ENCODE data around the gene CLSTN2.

Gene CLSTN2

GRCh38 chr3:140453750-140454149 is 518.8 kb downstream of the CLSTN2 start:
- no peak overlapping the region for H4K91ac ChIP-seq (ENCODE audit: low read depth, low read length)
- no peak overlapping the region for H3K4me2 ChIP-seq (ENCODE audit: low read length)
- DNase-seq = no peak
- H3K79me2 ChIP-seq (ENCODE audit: control insufficient read depth, insufficient read depth, low read length, poor library complexity) = no peaks in the 10 kb centered on the region
- no peak overlapping the region for H3K4ac ChIP-seq (ENCODE audit: low read depth, low read length)
- no peak overlapping the region for H4K12ac ChIP-seq (ENCODE audit: low read depth, low read length)
- no peaks in the 10 kb centered on the region for H3K9me3 ChIP-seq (ENCODE audit: insufficient read depth, low read depth, low read length)
- no peaks in the 10 kb centered on the region for H3K27me3 ChIP-seq (ENCODE audit: insufficient read depth, low read length)
- H2AK5ac ChIP-seq (ENCODE audit: low read length) = no peak overlapping the region
- no peak overlapping the region for H3K18ac ChIP-seq (ENCODE audit: low read length)
- no peak overlapping the region for H3K23ac ChIP-seq (ENCODE audit: low read length)
- no peak overlapping the region for H3K9ac ChIP-seq (ENCODE audit: low read length)
- no peak overlapping the region for H3K27ac ChIP-seq (ENCODE audit: low read depth, low read length)
- H2AFZ ChIP-seq (ENCODE audit: insufficient read depth, low read length, poor library complexity) = no peak overlapping the region
- no peak overlapping the region for H2BK5ac ChIP-seq (ENCODE audit: low read depth, low read length, poor library complexity)
- no peaks in the 10 kb centered on the region for H3K79me1 ChIP-seq (ENCODE audit: low read length)
- no peak overlapping the region for H3K4me3 ChIP-seq (ENCODE audit: low read depth, low read length)
- no peak overlapping the region for H3K14ac ChIP-seq (ENCODE audit: low read length)
- H4K8ac ChIP-seq (ENCODE audit: low read depth, low read length) = no peak overlapping the region
- H3K36me3 ChIP-seq (ENCODE audit: control insufficient read depth in 1 of 2, insufficient read depth in 2 of 2, low read length in 2 of 2) = peaks cover 0 to 3% of the 10 kb centered on the region in 2 experiments
- no peak overlapping the region for H2BK120ac ChIP-seq (ENCODE audit: insufficient read depth, low read length, poor library complexity)
- no CpG with 5 or more reads among the region's 2 CpGs for WGBS (ENCODE audit: extremely low coverage, insufficient coverage, insufficient read length)
- no peaks in the 10 kb centered on the region for H3K4me1 ChIP-seq (ENCODE audit: control insufficient read depth in 1 of 2, insufficient read depth in 2 of 2, low read length in 2 of 2)
- no peak overlapping the region for H2BK12ac ChIP-seq (ENCODE audit: low read length)

DNA sequence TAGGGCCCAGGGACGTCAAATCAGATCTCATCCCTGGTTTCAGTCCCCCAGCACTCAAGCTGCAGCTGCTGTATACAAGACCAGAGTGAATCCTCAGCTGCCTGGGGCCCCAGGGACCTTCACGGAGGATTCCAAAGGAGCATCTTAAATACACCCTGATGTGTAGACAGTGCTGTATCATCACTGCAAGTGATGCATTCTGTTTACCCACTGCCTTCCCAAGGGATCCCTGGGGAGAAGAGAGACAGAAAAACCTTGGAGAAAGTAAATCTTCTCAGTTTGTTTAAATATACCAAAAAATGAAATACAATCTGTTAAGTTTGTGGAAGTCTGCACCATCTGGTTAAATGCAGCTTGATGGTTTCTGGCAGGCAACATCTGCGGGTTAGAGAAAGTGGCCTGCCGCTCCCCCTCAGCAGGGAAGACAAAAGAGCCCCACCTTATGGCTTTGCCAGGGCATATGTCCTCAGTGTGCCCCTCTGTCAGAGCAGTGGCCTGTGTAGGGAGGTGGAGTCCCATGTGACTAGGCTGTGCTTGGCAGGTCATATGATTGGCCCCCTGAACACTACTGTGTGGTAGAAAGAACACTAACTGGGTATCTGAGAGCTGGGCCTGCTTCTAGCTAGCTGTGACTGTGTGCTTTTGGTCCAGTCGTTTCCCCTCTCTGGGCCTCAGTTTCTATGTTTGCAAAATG is 520.7 kb downstream of the CLSTN2 start:
- H3K4me2 ChIP-seq (ENCODE audit: low read length) = no peak overlapping the region
- no CpG with 5 or more reads among the region's 5 CpGs for WGBS (ENCODE audit: extremely low coverage, insufficient coverage, insufficient read length)
- no peak overlapping the region for H3K4me3 ChIP-seq (ENCODE audit: low read depth, low read length)
- no peak overlapping the region for H3K4ac ChIP-seq (ENCODE audit: low read depth, low read length)
- H3K27ac ChIP-seq (ENCODE audit: low read depth, low read length) = no peak overlapping the region
- H3K18ac ChIP-seq (ENCODE audit: low read length) = no peak overlapping the region
- H2BK12ac ChIP-seq (ENCODE audit: low read length) = no peak overlapping the region
- no peak overlapping the region for H2BK5ac ChIP-seq (ENCODE audit: low read depth, low read length, poor library complexity)
- no peak overlapping the region for H4K8ac ChIP-seq (ENCODE audit: low read depth, low read length)
- H3K27me3 ChIP-seq (ENCODE audit: insufficient read depth, low read length) = no peaks in the 10 kb centered on the region
- no peaks in the 10 kb centered on the region for H3K79me2 ChIP-seq (ENCODE audit: control insufficient read depth, insufficient read depth, low read length, poor library complexity)
- no peaks in the 10 kb centered on the region for H3K9me3 ChIP-seq (ENCODE audit: insufficient read depth, low read depth, low read length)
- H3K14ac ChIP-seq (ENCODE audit: low read length) = no peak overlapping the region
- no peak overlapping the region for H2AK5ac ChIP-seq (ENCODE audit: low read length)
- H3K79me1 ChIP-seq (ENCODE audit: low read length) = no peaks in the 10 kb centered on the region
- H3K9ac ChIP-seq (ENCODE audit: low read length) = no peak overlapping the region
- H2AFZ ChIP-seq (ENCODE audit: insufficient read depth, low read length, poor library complexity) = no peak overlapping the region
- H4K12ac ChIP-seq (ENCODE audit: low read depth, low read length) = no peak overlapping the region
- H4K91ac ChIP-seq (ENCODE audit: low read depth, low read length) = no peak overlapping the region
- no peak overlapping the region for H3K23ac ChIP-seq (ENCODE audit: low read length)
- H2BK120ac ChIP-seq (ENCODE audit: insufficient read depth, low read length, poor library complexity) = no peak overlapping the region
- no peaks in the 10 kb centered on the region for H3K36me3 ChIP-seq (ENCODE audit: control insufficient read depth in 1 of 2, insufficient read depth in 2 of 2, low read length in 2 of 2)
- no peaks in the 10 kb centered on the region for H3K4me1 ChIP-seq (ENCODE audit: control insufficient read depth in 1 of 2, insufficient read depth in 2 of 2, low read length in 2 of 2)
- DNase-seq = no peak

DNA sequence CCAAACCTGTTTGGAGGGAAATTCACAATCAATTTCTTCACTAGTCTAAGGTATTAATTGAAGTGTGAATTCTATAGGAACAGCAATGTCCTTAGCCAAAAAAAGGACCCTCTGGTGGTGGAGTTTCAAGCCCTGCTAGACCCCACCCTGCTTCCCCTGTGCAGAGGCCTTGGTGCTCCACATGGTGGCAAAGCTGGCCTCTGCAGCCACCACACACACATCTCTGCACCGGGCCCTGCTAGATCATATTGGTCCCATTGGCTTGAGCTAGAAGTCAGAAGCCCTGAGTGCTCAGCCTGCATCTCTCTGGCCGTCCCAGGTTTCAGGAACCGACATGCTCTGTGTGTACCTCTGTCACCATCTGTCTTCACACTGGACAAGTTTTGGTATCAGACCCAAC is 522.0 kb downstream of the CLSTN2 start:
- DNase-seq = no peak
- Histone ChIP-seq H4K91ac (ENCODE audit: low read depth, low read length) (no peak overlapping the region), H2BK5ac (ENCODE audit: low read depth, low read length, poor library complexity) (no peak overlapping the region), H3K14ac (ENCODE audit: low read length) (no peak overlapping the region), H3K9ac (ENCODE audit: low read length) (no peak overlapping the region), H3K27me3 (ENCODE audit: insufficient read depth, low read length) (no peaks in the 10 kb centered on the region), H3K79me1 (ENCODE audit: low read length) (no peaks in the 10 kb centered on the region), H2BK120ac (ENCODE audit: insufficient read depth, low read length, poor library complexity) (no peak overlapping the region), H4K12ac (ENCODE audit: low read depth, low read length) (no peak overlapping the region), H4K8ac (ENCODE audit: low read depth, low read length) (no peak overlapping the region), H3K27ac (ENCODE audit: low read depth, low read length) (no peak overlapping the region), H2AFZ (ENCODE audit: insufficient read depth, low read length, poor library complexity) (no peak overlapping the region), H3K4ac (ENCODE audit: low read depth, low read length) (no peak overlapping the region), H3K18ac (ENCODE audit: low read length) (no peak overlapping the region), H3K9me3 (ENCODE audit: insufficient read depth, low read depth, low read length) (no peaks in the 10 kb centered on the region), H3K23ac (ENCODE audit: low read length) (no peak overlapping the region), H2BK12ac (ENCODE audit: low read length) (no peak overlapping the region), H3K4me2 (ENCODE audit: low read length) (no peak overlapping the region), H3K36me3 (ENCODE audit: control insufficient read depth in 1 of 2, insufficient read depth in 2 of 2, low read length in 2 of 2) (no peaks in the 10 kb centered on the region), H3K4me1 (ENCODE audit: control insufficient read depth in 1 of 2, insufficient read depth in 2 of 2, low read length in 2 of 2) (no peaks in the 10 kb centered on the region), H3K79me2 (ENCODE audit: control insufficient read depth, insufficient read depth, low read length, poor library complexity) (no peaks in the 10 kb centered on the region), H3K4me3 (ENCODE audit: low read depth, low read length) (no peak overlapping the region), H2AK5ac (ENCODE audit: low read length) (no peak overlapping the region)
- no CpG with 5 or more reads among the region's 3 CpGs for WGBS (ENCODE audit: extremely low coverage, insufficient coverage, insufficient read length)

- H3K9me3 ChIP-seq (ENCODE audit: insufficient read depth, low read depth, low read length) = no peaks in the 10 kb centered on the region
- H3K27me3 ChIP-seq (ENCODE audit: insufficient read depth, low read length) = no peaks in the 10 kb centered on the region
- H3K79me1 ChIP-seq (ENCODE audit: low read length) = no peaks in the 10 kb centered on the region
- no peak for DNase-seq
- H3K4me1 ChIP-seq (ENCODE audit: control insufficient read depth in 1 of 2, insufficient read depth in 2 of 2, low read length in 2 of 2) = no peaks in the 10 kb centered on the region
- no peak overlapping the region for H3K9ac ChIP-seq (ENCODE audit: low read length)
- no peak overlapping the region for H4K12ac ChIP-seq (ENCODE audit: low read depth, low read length)
- no peak overlapping the region for H3K27ac ChIP-seq (ENCODE audit: low read depth, low read length)
- no peak overlapping the region for H2AFZ ChIP-seq (ENCODE audit: insufficient read depth, low read length, poor library complexity)
- H2BK120ac ChIP-seq (ENCODE audit: insufficient read depth, low read length, poor library complexity) = no peak overlapping the region
- no peak overlapping the region for H3K4me3 ChIP-seq (ENCODE audit: low read depth, low read length)
- no peak overlapping the region for H2BK5ac ChIP-seq (ENCODE audit: low read depth, low read length, poor library complexity)
- H3K4me2 ChIP-seq (ENCODE audit: low read length) = no peak overlapping the region
- H3K79me2 ChIP-seq (ENCODE audit: control insufficient read depth, insufficient read depth, low read length, poor library complexity) = no peaks in the 10 kb centered on the region
- no peak overlapping the region for H3K4ac ChIP-seq (ENCODE audit: low read depth, low read length)
- no peak overlapping the region for H2BK12ac ChIP-seq (ENCODE audit: low read length)
- no peaks in the 10 kb centered on the region for H3K36me3 ChIP-seq (ENCODE audit: control insufficient read depth in 1 of 2, insufficient read depth in 2 of 2, low read length in 2 of 2)
- H3K18ac ChIP-seq (ENCODE audit: low read length) = no peak overlapping the region
- no peak overlapping the region for H2AK5ac ChIP-seq (ENCODE audit: low read length)
- no CpG with 5 or more reads among the region's 8 CpGs for WGBS (ENCODE audit: extremely low coverage, insufficient coverage, insufficient read length)
- H4K8ac ChIP-seq (ENCODE audit: low read depth, low read length) = no peak overlapping the region
- H3K23ac ChIP-seq (ENCODE audit: low read length) = no peak overlapping the region
- no peak overlapping the region for H3K14ac ChIP-seq (ENCODE audit: low read length)
- H4K91ac ChIP-seq (ENCODE audit: low read depth, low read length) = no peak overlapping the region
These were observed 524.5 kb downstream of the CLSTN2 start for GRCh38 chr3:140459462-140459861.
